Peyer's patch (tissue), 4 donors: Measurements from ENCODE around the gene TRPC5OS. TPM values are rescaled to one million over a fixed set of nuclear protein-coding genes. Genes with fewer than 3 reads are reported as not detected.

ENCODE experiments used
- DNase-seq, 3 donors: peaks; one replicate each; pipeline ENCODE4 v3.0.0-alpha.2; 2017 to 2019
- H3K27ac ChIP-seq, 4 donors: fragments of 200-600 bp; sonication (generic); one replicate each; pipeline ENCODE4 v1.5.1; 2016 to 2019
- H3K27me3 ChIP-seq, 2 donors: fragments of 200-600 bp; sonication (generic); one replicate each; pipeline ENCODE4 v1.5.1; 2019
- H3K36me3 ChIP-seq, 3 donors: fragments of 200-600 bp; sonication (generic); one replicate each; pipeline ENCODE4 v1.5.1; 2016 to 2019
- H3K4me1 ChIP-seq, 4 donors: fragments of 200-600 bp; sonication (generic); one replicate each; pipeline ENCODE4 v1.5.1; 2016 to 2019
- H3K4me3 ChIP-seq, 4 donors: fragments of 200-600 bp; sonication (generic); 1 replicate in 3 of 4; 2 replicates in 1 of 4; pipeline ENCODE4 v1.5.1; 2016 to 2019; ENCODE audit warnings: mild to moderate bottlenecking in 1 of 4
- H3K9me3 ChIP-seq, 4 donors: fragments of 200-600 bp; sonication (generic); one replicate each; pipeline ENCODE4 v1.5.1; 2016 to 2019; ENCODE audit warnings: mild to moderate bottlenecking in 1 of 4
- POLR2A ChIP-seq, 2 donors: fragments of 450-650 bp; IDR thresholded peaks; one replicate each; pipeline ENCODE4 v1.5.1; 2017; ENCODE audit warnings: antibody characterized with exemption in 2 of 2, mild to moderate bottlenecking in 2 of 2, moderate library complexity in 2 of 2
- total RNA-seq, 4 donors: library from RNA; depleted of rRNA; stranded (reverse); fragments of >200 nt; gene quantifications; one replicate each; pipeline ENCODE4 v1.1.0, GENCODE V29; 2016
- TF ChIP-seq, protein P1 (sequence below), 6 experiments: fragments of 450-650 bp in 4 of 6; fragments of 200-600 bp in 2 of 6; sonication (generic) in 1 of 6; IDR thresholded peaks; one replicate each; pipeline ENCODE4 v1.5.1; 2017 to 2019; ENCODE audit warnings: antibody characterized with exemption in 6 of 6, mild to moderate bottlenecking in 3 of 6, moderate library complexity in 1 of 6

Gene TRPC5OS
- total RNA-seq, 4 donors from 2014 or later = not detected

GRCh38 chrX:111861605-111862004 is 14.4 kb upstream of the TRPC5OS start:
- Histone ChIP-seq H3K4me1 (no peaks in the 10 kb centered on the region), H3K36me3 (no peaks in the 10 kb centered on the region), H3K27ac (no peak overlapping the region), H3K4me3 (no peak overlapping the region), H3K27me3 (no peaks in the 10 kb centered on the region), H3K9me3 (no peaks in the 10 kb centered on the region)
- no peak for TF ChIP-seq POLR2A (IDR thresholded peaks at IDR 0.05)
- TF ChIP-seq, protein P1, sequence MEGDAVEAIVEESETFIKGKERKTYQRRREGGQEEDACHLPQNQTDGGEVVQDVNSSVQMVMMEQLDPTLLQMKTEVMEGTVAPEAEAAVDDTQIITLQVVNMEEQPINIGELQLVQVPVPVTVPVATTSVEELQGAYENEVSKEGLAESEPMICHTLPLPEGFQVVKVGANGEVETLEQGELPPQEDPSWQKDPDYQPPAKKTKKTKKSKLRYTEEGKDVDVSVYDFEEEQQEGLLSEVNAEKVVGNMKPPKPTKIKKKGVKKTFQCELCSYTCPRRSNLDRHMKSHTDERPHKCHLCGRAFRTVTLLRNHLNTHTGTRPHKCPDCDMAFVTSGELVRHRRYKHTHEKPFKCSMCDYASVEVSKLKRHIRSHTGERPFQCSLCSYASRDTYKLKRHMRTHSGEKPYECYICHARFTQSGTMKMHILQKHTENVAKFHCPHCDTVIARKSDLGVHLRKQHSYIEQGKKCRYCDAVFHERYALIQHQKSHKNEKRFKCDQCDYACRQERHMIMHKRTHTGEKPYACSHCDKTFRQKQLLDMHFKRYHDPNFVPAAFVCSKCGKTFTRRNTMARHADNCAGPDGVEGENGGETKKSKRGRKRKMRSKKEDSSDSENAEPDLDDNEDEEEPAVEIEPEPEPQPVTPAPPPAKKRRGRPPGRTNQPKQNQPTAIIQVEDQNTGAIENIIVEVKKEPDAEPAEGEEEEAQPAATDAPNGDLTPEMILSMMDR (IDR thresholded peaks at IDR 0.05) = no peak
- DNase-seq = no peak

- TF ChIP-seq, protein P1 (IDR thresholded peaks at IDR 0.05) = no peak
- no peak for TF ChIP-seq POLR2A (IDR thresholded peaks at IDR 0.05)
- no peaks in the 10 kb centered on the region for H3K27me3 ChIP-seq
- no peak overlapping the region for H3K4me3 ChIP-seq
- H3K4me1 ChIP-seq = no peaks in the 10 kb centered on the region
- no peak for DNase-seq
- H3K36me3 ChIP-seq = no peaks in the 10 kb centered on the region
- no peak overlapping the region for H3K27ac ChIP-seq
- no peaks in the 10 kb centered on the region for H3K9me3 ChIP-seq
Observed at GRCh38 chrX:111867236-111867635, 8.7 kb upstream of the TRPC5OS start.

DNA sequence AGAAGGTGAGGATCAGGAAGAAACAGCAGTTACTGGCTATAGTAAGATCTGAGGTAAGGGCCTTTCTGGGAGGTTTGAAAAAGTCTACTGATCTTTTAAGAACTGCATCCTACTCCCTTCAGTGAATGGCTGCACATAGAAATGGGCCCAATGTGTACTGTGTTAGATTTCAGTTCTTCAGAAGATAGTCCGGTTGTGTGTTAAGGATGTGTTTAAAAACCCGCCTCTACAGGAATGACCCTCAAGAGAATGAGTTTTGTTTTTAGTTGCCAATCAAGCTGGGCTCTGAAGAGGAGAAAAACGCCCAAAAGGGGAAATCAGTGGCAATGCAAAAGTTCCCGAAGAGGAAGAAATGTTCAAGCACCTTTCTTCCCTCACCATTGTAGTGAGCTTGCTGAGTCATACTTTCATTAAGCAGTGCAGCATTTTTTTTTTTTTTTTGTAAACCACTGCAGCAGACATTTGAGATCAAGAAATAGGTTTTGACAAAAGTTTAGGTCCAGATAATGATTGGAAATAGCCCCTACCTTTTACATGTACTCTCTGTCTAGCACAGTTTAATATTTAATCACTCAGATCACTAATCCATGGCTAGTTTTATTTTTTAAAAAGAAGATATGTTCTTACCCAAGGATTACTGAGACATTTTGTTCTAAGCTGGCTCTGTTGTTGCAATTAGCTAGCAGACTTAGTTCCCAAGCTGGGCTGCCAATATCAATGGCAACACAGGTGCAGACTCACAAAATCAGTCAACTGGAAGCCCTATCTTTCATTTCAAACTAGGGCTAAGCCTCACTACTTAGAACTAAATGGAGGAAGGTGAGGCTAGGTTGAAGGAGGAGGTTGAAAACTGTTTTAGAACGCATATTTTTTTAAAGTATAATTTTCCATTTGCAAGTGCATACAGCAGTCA is 7.0 kb upstream of the TRPC5OS start:
- no peak for DNase-seq
- H3K27ac ChIP-seq = no peak overlapping the region
- no peak for TF ChIP-seq POLR2A (IDR thresholded peaks at IDR 0.05)
- TF ChIP-seq, protein P1 (IDR thresholded peaks at IDR 0.05) = no peak
- H3K4me1 ChIP-seq = no peaks in the 10 kb centered on the region
- H3K4me3 ChIP-seq = no peak overlapping the region
- no peaks in the 10 kb centered on the region for H3K36me3 ChIP-seq
- no peaks in the 10 kb centered on the region for H3K27me3 ChIP-seq
- no peaks in the 10 kb centered on the region for H3K9me3 ChIP-seq

GRCh38 chrX:111869639-111870034 is 6.3 kb upstream of the TRPC5OS start:
- Histone ChIP-seq H3K27ac (no peak overlapping the region), H3K4me3 (no peak overlapping the region), H3K36me3 (no peaks in the 10 kb centered on the region), H3K9me3 (no peaks in the 10 kb centered on the region), H3K27me3 (no peaks in the 10 kb centered on the region), H3K4me1 (no peaks in the 10 kb centered on the region)
- no peak for DNase-seq
- no peak for TF ChIP-seq POLR2A (IDR thresholded peaks at IDR 0.05)
- TF ChIP-seq, protein P1 (IDR thresholded peaks at IDR 0.05) = peak in 4 of 6 experiments; percentile 35 to 65 (median 49)

DNA sequence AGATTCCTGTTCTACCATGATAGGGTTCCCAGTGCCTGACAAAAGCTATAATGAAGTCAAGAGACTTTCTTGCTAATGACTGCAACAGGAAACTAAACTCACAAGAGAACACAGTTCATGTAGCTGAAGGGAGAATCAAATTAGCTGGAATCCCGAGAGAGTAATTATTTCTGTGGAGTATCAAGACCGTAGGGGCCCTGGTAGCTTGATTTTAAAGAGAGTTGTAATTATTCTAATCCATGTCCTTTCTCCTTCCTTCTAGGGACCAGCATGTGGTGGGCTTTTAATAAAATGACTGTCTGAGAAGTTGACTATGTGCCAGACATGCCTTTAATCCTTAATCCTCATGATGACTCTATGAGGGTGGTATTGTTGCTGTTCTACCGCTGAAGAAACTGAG is 1.7 kb upstream of the TRPC5OS start:
- H3K27ac ChIP-seq = no peak overlapping the region
- H3K27me3 ChIP-seq = no peaks in the 10 kb centered on the region
- no peaks in the 10 kb centered on the region for H3K4me1 ChIP-seq
- no peaks in the 10 kb centered on the region for H3K9me3 ChIP-seq
- no peak for TF ChIP-seq POLR2A (IDR thresholded peaks at IDR 0.05)
- TF ChIP-seq, protein P1 (IDR thresholded peaks at IDR 0.05) = no peak
- H3K36me3 ChIP-seq = no peaks in the 10 kb centered on the region
- H3K4me3 ChIP-seq = no peak overlapping the region
- DNase-seq = no peak
